ENCODE measurements around the gene SIGLEC7.

SIGLEC7 gene

GRCh38 chr19:51122112-51122981 lies 19.8 kb upstream of the SIGLEC7 start:
- H2AFZ ChIP-seq (ENCODE audit: low read length) = no peak overlapping the region
- no peaks in the 10 kb centered on the region for H3K9me3 ChIP-seq (replicated peaks; ENCODE audit: insufficient read depth, low read length)
- no peak for DNase-seq
- no peak overlapping the region for H3K27ac ChIP-seq (ENCODE audit: low read length)
- TF ChIP-seq EZH2 (optimal IDR thresholded peaks at IDR 0.05; ENCODE audit: low read depth, low read length) (no peak), CTCF (IDR thresholded peaks at IDR 0.05; ENCODE audit: low read length) (no peak), EZH2phosphoT487 (IDR thresholded peaks at IDR 0.05; ENCODE audit: low read length) (no peak)
- H3K4me3 ChIP-seq (ENCODE audit: low read length) = no peak overlapping the region
- H3K36me3 ChIP-seq (replicated peaks; ENCODE audit: insufficient read depth, low read length) = no peaks in the 10 kb centered on the region
- no peaks in the 10 kb centered on the region for H3K4me1 ChIP-seq (ENCODE audit: low read length)
- no peaks in the 10 kb centered on the region for H3F3A ChIP-seq (ENCODE audit: insufficient read depth, low read length)
- no peak overlapping the region for H3K4me2 ChIP-seq (ENCODE audit: low read depth, low read length)
- H3K9me2 ChIP-seq (replicated peaks; ENCODE audit: insufficient read depth, low read length) = no peaks in the 10 kb centered on the region
- H3K9ac ChIP-seq (ENCODE audit: low read length) = no peak overlapping the region
- H3K79me2 ChIP-seq (ENCODE audit: low read length) = no peaks in the 10 kb centered on the region
- peaks cover 48% of the 10 kb centered on the region for H3K27me3 ChIP-seq (replicated peaks; ENCODE audit: insufficient read depth, low read length)
- no peaks in the 10 kb centered on the region for H4K20me1 ChIP-seq (ENCODE audit: insufficient read depth, low read length)

- Histone ChIP-seq H3K9me3 (replicated peaks; ENCODE audit: insufficient read depth, low read length) (no peaks in the 10 kb centered on the region), H4K20me1 (ENCODE audit: insufficient read depth, low read length) (no peaks in the 10 kb centered on the region), H3K36me3 (replicated peaks; ENCODE audit: insufficient read depth, low read length) (no peaks in the 10 kb centered on the region), H3K4me3 (ENCODE audit: low read length) (no peak overlapping the region), H3K4me2 (ENCODE audit: low read depth, low read length) (no peak overlapping the region), H3K27me3 (replicated peaks; ENCODE audit: insufficient read depth, low read length) (peaks cover 40% of the 10 kb centered on the region), H3K9ac (ENCODE audit: low read length) (no peak overlapping the region), H2AFZ (ENCODE audit: low read length) (no peak overlapping the region), H3K27ac (ENCODE audit: low read length) (no peak overlapping the region), H3F3A (ENCODE audit: insufficient read depth, low read length) (no peaks in the 10 kb centered on the region), H3K79me2 (ENCODE audit: low read length) (no peaks in the 10 kb centered on the region), H3K4me1 (ENCODE audit: low read length) (no peaks in the 10 kb centered on the region), H3K9me2 (replicated peaks; ENCODE audit: insufficient read depth, low read length) (no peaks in the 10 kb centered on the region)
- DNase-seq = no peak
- TF ChIP-seq EZH2phosphoT487 (IDR thresholded peaks at IDR 0.05; ENCODE audit: low read length) (no peak), CTCF (IDR thresholded peaks at IDR 0.05; ENCODE audit: low read length) (no peak), EZH2 (optimal IDR thresholded peaks at IDR 0.05; ENCODE audit: low read depth, low read length) (no peak)
Measured at GRCh38 chr19:51123381-51123800, 18.7 kb upstream of the SIGLEC7 start.

DNA sequence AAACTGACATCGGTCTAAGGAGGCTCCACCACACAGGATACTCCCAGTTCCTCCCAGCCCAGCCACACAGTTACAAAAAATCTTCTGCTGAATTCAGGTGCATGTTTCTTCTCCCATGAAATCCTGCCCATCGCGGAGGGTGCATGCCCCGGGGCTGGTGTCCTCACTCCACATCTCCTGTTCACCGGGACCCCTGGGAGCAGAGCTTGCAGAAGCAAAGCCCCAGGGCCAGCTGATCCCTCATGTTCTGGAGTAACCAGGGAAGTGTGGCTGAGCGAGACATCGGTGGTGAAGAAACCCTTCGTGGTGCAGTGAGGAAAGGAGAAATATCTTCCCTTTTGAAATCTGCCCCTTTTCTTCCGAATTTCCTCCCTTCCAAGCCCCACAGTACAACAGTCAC lies 18.3 kb upstream of the SIGLEC7 start:
- Histone ChIP-seq H3K9me2 (replicated peaks; ENCODE audit: insufficient read depth, low read length) (no peaks in the 10 kb centered on the region), H3K27ac (ENCODE audit: low read length) (no peak overlapping the region), H4K20me1 (ENCODE audit: insufficient read depth, low read length) (no peaks in the 10 kb centered on the region), H3K4me1 (ENCODE audit: low read length) (no peaks in the 10 kb centered on the region), H3F3A (ENCODE audit: insufficient read depth, low read length) (no peaks in the 10 kb centered on the region), H3K27me3 (replicated peaks; ENCODE audit: insufficient read depth, low read length) (peaks cover 43% of the 10 kb centered on the region), H3K36me3 (replicated peaks; ENCODE audit: insufficient read depth, low read length) (no peaks in the 10 kb centered on the region), H3K4me2 (ENCODE audit: low read depth, low read length) (no peak overlapping the region), H3K79me2 (ENCODE audit: low read length) (no peaks in the 10 kb centered on the region), H3K4me3 (ENCODE audit: low read length) (no peak overlapping the region), H3K9me3 (replicated peaks; ENCODE audit: insufficient read depth, low read length) (no peaks in the 10 kb centered on the region), H3K9ac (ENCODE audit: low read length) (no peak overlapping the region), H2AFZ (ENCODE audit: low read length) (no peak overlapping the region)
- no peak for TF ChIP-seq EZH2 (optimal IDR thresholded peaks at IDR 0.05; ENCODE audit: low read depth, low read length)
- no peak for TF ChIP-seq CTCF (IDR thresholded peaks at IDR 0.05; ENCODE audit: low read length)
- no peak for TF ChIP-seq EZH2phosphoT487 (IDR thresholded peaks at IDR 0.05; ENCODE audit: low read length)
- no peak for DNase-seq
